Measurements from ENCODE around the gene CPSF7. TPM values are rescaled to one million over a fixed set of nuclear protein-coding genes. Genes with fewer than 3 reads are reported as not detected.

The CPSF7 gene
- polyA plus RNA-seq, 1 experiment = 36.2 TPM

GRCh38 chr11:61406067-61406466, 23.7 kb downstream of the CPSF7 start:
- no peaks in the 10 kb centered on the region for H3K27me3 ChIP-seq (ENCODE audit: control insufficient read depth, insufficient read depth, low read length)
- TF ChIP-seq CTCF (IDR thresholded peaks at IDR 0.05; ENCODE audit: insufficient read depth, low read depth, low read length) = no peak
- POLR2A ChIA-PET = no interaction called here
- H3K4me3 ChIP-seq (ENCODE audit: low read depth, low read length) = no peak overlapping the region
- peaks cover 27% of the 10 kb centered on the region for H3K36me3 ChIP-seq (ENCODE audit: control insufficient read depth, insufficient read depth, low read length)
- no peak for DNase-seq (ENCODE audit: low read depth)
- CTCF ChIA-PET = no interaction called here

- H3K36me3 ChIP-seq (ENCODE audit: control insufficient read depth, insufficient read depth, low read length) = peaks cover 21% of the 10 kb centered on the region
Measured at GRCh38 chr11:61404641-61405040, 25.1 kb downstream of the CPSF7 start.

GRCh38 chr11:61404103-61404502, 25.7 kb downstream of the CPSF7 start:
- peaks cover 21% of the 10 kb centered on the region for H3K36me3 ChIP-seq (ENCODE audit: control insufficient read depth, insufficient read depth, low read length)
- DNase-seq (ENCODE audit: low read depth) = no peak
- POLR2A ChIA-PET = no interaction called here
- no peak overlapping the region for H3K4me3 ChIP-seq (ENCODE audit: low read depth, low read length)
- no peak for TF ChIP-seq CTCF (IDR thresholded peaks at IDR 0.05; ENCODE audit: insufficient read depth, low read depth, low read length)
- no peaks in the 10 kb centered on the region for H3K27me3 ChIP-seq (ENCODE audit: control insufficient read depth, insufficient read depth, low read length)
- CTCF ChIA-PET = interaction anchor here (1.0 to 1.1 kb wide), 2 partner anchors 18 to 235 kb away, joined by 3 read pairs; no protein-coding TSS in a partner anchor

More at GRCh38 chr11:61404641-61405040, 25.1 kb downstream of the CPSF7 start:
- no peak for TF ChIP-seq CTCF (IDR thresholded peaks at IDR 0.05; ENCODE audit: insufficient read depth, low read depth, low read length)
- H3K27me3 ChIP-seq (ENCODE audit: control insufficient read depth, insufficient read depth, low read length) = no peaks in the 10 kb centered on the region
- DNase-seq (ENCODE audit: low read depth) = no peak
- CTCF ChIA-PET = interaction anchor here (1.0 kb wide), 1 partner anchor 234 kb away, joined by 3 read pairs; no protein-coding TSS in a partner anchor
- POLR2A ChIA-PET = no interaction called here
- H3K4me3 ChIP-seq (ENCODE audit: low read depth, low read length) = no peak overlapping the region

GRCh38 chr11:61403658-61404057, 26.1 kb downstream of the CPSF7 start:
- ChIA-PET POLR2A (interaction anchor here (0.6 kb wide), 1 partner anchor 11 kb away, joined by 21 read pairs; no protein-coding TSS in a partner anchor), CTCF (interaction anchor here (1.1 to 3.0 kb wide), 2 partner anchors 11 to 18 kb away, joined by 3 to 13 read pairs; partner anchors contain the start of gene TMEM216)

GRCh38 chr11:61401573-61401972, 28.2 kb downstream of the CPSF7 start:
- no peak for TF ChIP-seq CTCF (IDR thresholded peaks at IDR 0.05; ENCODE audit: insufficient read depth, low read depth, low read length)
- Histone ChIP-seq H3K4me3 (ENCODE audit: low read depth, low read length) (no peak overlapping the region), H3K36me3 (ENCODE audit: control insufficient read depth, insufficient read depth, low read length) (peaks cover 24% of the 10 kb centered on the region), H3K27me3 (ENCODE audit: control insufficient read depth, insufficient read depth, low read length) (no peaks in the 10 kb centered on the region)
- no peak for DNase-seq (ENCODE audit: low read depth)
- ChIA-PET POLR2A (no interaction called here), CTCF (interaction anchor here (1.2 to 3.0 kb wide), 4 partner anchors 9 to 65 kb away, joined by 3 to 13 read pairs (median 8); partner anchors contain the start of gene TMEM216)

More at GRCh38 chr11:61403658-61404057, 26.1 kb downstream of the CPSF7 start:
- Histone ChIP-seq H3K36me3 (ENCODE audit: control insufficient read depth, insufficient read depth, low read length) (peaks cover 21% of the 10 kb centered on the region), H3K4me3 (ENCODE audit: low read depth, low read length) (no peak overlapping the region), H3K27me3 (ENCODE audit: control insufficient read depth, insufficient read depth, low read length) (no peaks in the 10 kb centered on the region)
- no peak for TF ChIP-seq CTCF (IDR thresholded peaks at IDR 0.05; ENCODE audit: insufficient read depth, low read depth, low read length)
- no peak for DNase-seq (ENCODE audit: low read depth)
